H9 (cell line): Measurements from ENCODE around the gene SLC24A3. TPM values are rescaled to one million over a fixed set of nuclear protein-coding genes. Genes with fewer than 3 reads are reported as not detected.

Source experiments
- DNase-seq: peaks from one replicate; pipeline ENCODE4 v3.0.0-alpha.2; 2017
- H2AFZ ChIP-seq: one replicate; pipeline ENCODE4 v1.6.1; 2013; ENCODE audit warnings: mild to moderate bottlenecking, low read length, control low read depth, moderate library complexity
- H2AK5ac ChIP-seq: 2 replicates; pipeline ENCODE4 v1.6.1; 2013; ENCODE audit warnings: low read length, control low read depth, mixed read lengths; ENCODE audit not compliant: insufficient read length
- H2BK120ac ChIP-seq: one replicate; pipeline ENCODE4 v1.6.1; 2013; ENCODE audit warnings: low read depth, mild to moderate bottlenecking, low read length, control low read depth, inconsistent platforms; ENCODE audit not compliant: poor library complexity, severe bottlenecking
- H2BK12ac ChIP-seq: 2 replicates; pipeline ENCODE4 v1.6.1; 2013; ENCODE audit warnings: low read length, control low read depth, mixed read lengths, low read depth; ENCODE audit not compliant: insufficient read length
- H2BK15ac ChIP-seq: 2 replicates; pipeline ENCODE4 v1.6.1; 2013; ENCODE audit warnings: low read depth, low read length, control low read depth
- H2BK20ac ChIP-seq: one replicate; pipeline ENCODE4 v1.6.1; 2013; ENCODE audit warnings: low read depth, mild to moderate bottlenecking, low read length, control low read depth, inconsistent platforms; ENCODE audit not compliant: poor library complexity, severe bottlenecking
- H2BK5ac ChIP-seq: 2 replicates; pipeline ENCODE4 v1.6.1; 2013; ENCODE audit warnings: low read length, control low read depth, mixed read lengths; ENCODE audit not compliant: insufficient read length
- H3K14ac ChIP-seq: 2 replicates; pipeline ENCODE4 v1.6.1; 2013; ENCODE audit warnings: low read length, control low read depth; ENCODE audit not compliant: insufficient read depth
- H3K18ac ChIP-seq: 2 replicates; pipeline ENCODE4 v1.6.1; 2013; ENCODE audit warnings: low read depth, mild to moderate bottlenecking, mixed read lengths, low read length, control low read depth; ENCODE audit not compliant: insufficient read length
- H3K23ac ChIP-seq: 2 replicates; pipeline ENCODE4 v1.6.1; 2013; ENCODE audit warnings: low read length, control low read depth, mixed read lengths, low read depth; ENCODE audit not compliant: insufficient read length
- H3K23me2 ChIP-seq: 2 replicates; pipeline ENCODE4 v1.6.1; 2013; ENCODE audit warnings: low read depth, mild to moderate bottlenecking, mixed read lengths, low read length, control low read depth; ENCODE audit not compliant: insufficient read length, poor library complexity, severe bottlenecking
- H3K27ac ChIP-seq: 2 replicates; pipeline ENCODE4 v1.5.1; 2013; ENCODE audit warnings: low read length, control low read depth, mixed read lengths, low read depth; ENCODE audit not compliant: insufficient read length
- H3K27me3 ChIP-seq: 2 replicates; pipeline ENCODE4 v1.6.1; 2013; ENCODE audit warnings: low read length, control low read depth, inconsistent platforms; ENCODE audit not compliant: insufficient read depth
- H3K4ac ChIP-seq: 2 replicates; pipeline ENCODE4 v1.6.1; 2013; ENCODE audit warnings: low read depth, mild to moderate bottlenecking, control low read depth, inconsistent platforms, low read length, moderate library complexity
- H3K4me1 ChIP-seq: 2 replicates; pipeline ENCODE4 v1.6.1; 2013; ENCODE audit warnings: low read length, control low read depth, inconsistent platforms; ENCODE audit not compliant: insufficient read depth
- H3K4me2 ChIP-seq: 2 replicates; pipeline ENCODE4 v1.6.1; 2013; ENCODE audit warnings: low read length, control low read depth, mixed read lengths; ENCODE audit not compliant: insufficient read length, insufficient read depth
- H3K56ac ChIP-seq: 2 replicates; pipeline ENCODE4 v1.6.1; 2013; ENCODE audit warnings: low read depth, mild to moderate bottlenecking, mixed read lengths, low read length, control low read depth; ENCODE audit not compliant: insufficient read length
- H3K79me1 ChIP-seq: 2 replicates; pipeline ENCODE4 v1.6.1; 2013; ENCODE audit warnings: low read depth, mild to moderate bottlenecking, moderate library complexity, low read length, control low read depth, inconsistent platforms; ENCODE audit not compliant: insufficient read depth, poor library complexity, severe bottlenecking
- H3K79me2 ChIP-seq: 2 replicates; pipeline ENCODE4 v1.6.1; 2013; ENCODE audit warnings: low read length, control low read depth, inconsistent platforms; ENCODE audit not compliant: insufficient read depth
- H3K9ac ChIP-seq: 2 replicates; pipeline ENCODE4 v1.6.1; 2013; ENCODE audit warnings: low read length, control low read depth, mixed read lengths; ENCODE audit not compliant: insufficient read length; ENCODE audit errors: extremely low read depth
- H3K9me3 ChIP-seq: one replicate; pipeline ENCODE4 v1.6.1; 2013; ENCODE audit warnings: low read depth, low read length, inconsistent platforms; ENCODE audit not compliant: control insufficient read depth
- H3T11ph ChIP-seq: one replicate; pipeline ENCODE4 v1.6.1; 2013; ENCODE audit warnings: mild to moderate bottlenecking, low read length, control low read depth, inconsistent platforms
- H4K20me1 ChIP-seq: one replicate; pipeline ENCODE4 v1.6.1; 2013; ENCODE audit not compliant: control insufficient read depth, insufficient read length, insufficient read depth
- H4K5ac ChIP-seq: 2 replicates; pipeline ENCODE4 v1.6.1; 2013; ENCODE audit warnings: low read depth, mild to moderate bottlenecking, mixed read lengths, low read length, control low read depth; ENCODE audit not compliant: insufficient read length
- H4K8ac ChIP-seq: replicated peaks from 2 replicates; pipeline ENCODE4 v1.6.1; 2013; ENCODE audit warnings: low read length, control low read depth, mixed read lengths, low read depth; ENCODE audit not compliant: insufficient read length
- H4K91ac ChIP-seq: 2 replicates; pipeline ENCODE4 v1.6.1; 2013; ENCODE audit warnings: low read depth, mild to moderate bottlenecking, moderate library complexity, mixed read lengths, low read length, control low read depth; ENCODE audit not compliant: insufficient read length
- H3K27ac Mint-ChIP-seq, 3 experiments: 2 replicates in 2 of 3; 3 replicates in 1 of 3; pipeline ENCODE4 v1.8.0; 2020 to 2021; ENCODE audit warnings: mixed read lengths in 3 of 3, mild to moderate bottlenecking in 1 of 3, moderate library complexity in 1 of 3
- H3K27me3 Mint-ChIP-seq: 2 replicates; pipeline ENCODE4 v1.8.0; 2021; ENCODE audit warnings: low read depth, mild to moderate bottlenecking, moderate library complexity, mixed read lengths
- H3K36me3 Mint-ChIP-seq, 3 experiments: 2 replicates in 2 of 3; 3 replicates in 1 of 3; pipeline ENCODE4 v1.8.0; 2020 to 2021; ENCODE audit warnings: low read depth in 3 of 3, mixed read lengths in 3 of 3; ENCODE audit not compliant: insufficient read depth in 1 of 3
- H3K4me1 Mint-ChIP-seq, 2 experiments: 2 replicates each; pipeline ENCODE4 v1.8.0; 2020; ENCODE audit warnings: mixed read lengths in 2 of 2
- H3K4me3 Mint-ChIP-seq, 2 experiments: 2 replicates in 1 of 2; 3 replicates in 1 of 2; pipeline ENCODE4 v1.8.0; 2020 to 2021; ENCODE audit warnings: mild to moderate bottlenecking in 2 of 2, mixed read lengths in 2 of 2, moderate library complexity in 1 of 2
- H3K9me3 Mint-ChIP-seq, 2 experiments: 2 replicates in 1 of 2; 3 replicates in 1 of 2; pipeline ENCODE4 v1.8.0; 2020; ENCODE audit warnings: mild to moderate bottlenecking in 2 of 2, mixed read lengths in 2 of 2, moderate library complexity in 1 of 2
- CTCF ChIP-seq: fragments of 200-600 bp; sonication (generic); conservative IDR thresholded peaks from 3 replicates; pipeline ENCODE4 v1.8.0; 2021; ENCODE audit warnings: antibody characterized with exemption, mild to moderate bottlenecking
- WGBS: extraction: QIAGEN DNeasy Blood & Tissue Kit; methylation state at CpG from one replicate; pipeline ENCODE4 v1.1.7; 2013; ENCODE audit warnings: missing lambda C conversion rate, low lambda C conversion rate, mixed read lengths; ENCODE audit not compliant: insufficient read length; ENCODE audit errors: extremely low coverage; 5-methylcytosine and 5-hydroxymethylcytosine counted together
- total RNA-seq: library from RNA; stranded (reverse); gene quantifications from 2 replicates; pipeline ENCODE4 v1.2.1, GENCODE V29; 2021

SLC24A3 gene
- total RNA-seq, 1 experiment from 2014 or later, result 0.83 TPM

- Mint-ChIP-seq H3K27ac (no peak overlapping the region), H3K36me3 (0 out of 7 replicates have a peak, but pooled peaks cover 0 to 2% (median 0%) of the 10 kb centered on the region in 3 experiments), H3K9me3 (no peaks in the 10 kb centered on the region; a peak in 2 of 5 replicates), H3K27me3 (no peaks in the 10 kb centered on the region), H3K4me1 (no peaks in the 10 kb centered on the region; a peak in 1 of 4 replicates), H3K4me3 (no peak overlapping the region)
- Histone ChIP-seq H3K4ac (no peak overlapping the region), H3K9me3 (no peaks in the 10 kb centered on the region), H3T11ph (no peak overlapping the region), H4K8ac (no peak overlapping the region), H2BK20ac (no peak overlapping the region), H3K27me3 (no peaks in the 10 kb centered on the region), H4K5ac (no peak overlapping the region), H2BK12ac (no peak overlapping the region), H3K18ac (no peak overlapping the region), H2BK5ac (no peak overlapping the region), H4K20me1 (no peaks in the 10 kb centered on the region), H3K23me2 (peaks cover 3% of the 10 kb centered on the region), H3K23ac (no peak overlapping the region), H2BK15ac (no peak overlapping the region), H3K4me2 (no peak overlapping the region), H3K27ac (no peak overlapping the region), H3K9ac (no peak overlapping the region), H3K56ac (no peak overlapping the region), H4K91ac (no peak overlapping the region), H3K14ac (no peak overlapping the region), H3K79me2 (no peaks in the 10 kb centered on the region), H3K4me1 (no peaks in the 10 kb centered on the region; the same call in 1 of the 2 replicates), H2BK120ac (no peak overlapping the region), H2AK5ac (no peak overlapping the region), H3K79me1 (no peaks in the 10 kb centered on the region), H2AFZ (no peak overlapping the region)
- DNase-seq, result no peak
- no CpG with 5 or more reads among the region's 3 CpGs for WGBS
- TF ChIP-seq CTCF, result no peak
These were observed 436.6 kb downstream of the SLC24A3 start for GRCh38 chr20:19649041-19649440.
